ENCODE data around the gene TCF25.
"Not testable (repeated sequence)": the region's sequence is repeated elsewhere in the genome, so short reads cannot be mapped to it uniquely, and the experiment has no call there.

The TCF25 gene

DNA sequence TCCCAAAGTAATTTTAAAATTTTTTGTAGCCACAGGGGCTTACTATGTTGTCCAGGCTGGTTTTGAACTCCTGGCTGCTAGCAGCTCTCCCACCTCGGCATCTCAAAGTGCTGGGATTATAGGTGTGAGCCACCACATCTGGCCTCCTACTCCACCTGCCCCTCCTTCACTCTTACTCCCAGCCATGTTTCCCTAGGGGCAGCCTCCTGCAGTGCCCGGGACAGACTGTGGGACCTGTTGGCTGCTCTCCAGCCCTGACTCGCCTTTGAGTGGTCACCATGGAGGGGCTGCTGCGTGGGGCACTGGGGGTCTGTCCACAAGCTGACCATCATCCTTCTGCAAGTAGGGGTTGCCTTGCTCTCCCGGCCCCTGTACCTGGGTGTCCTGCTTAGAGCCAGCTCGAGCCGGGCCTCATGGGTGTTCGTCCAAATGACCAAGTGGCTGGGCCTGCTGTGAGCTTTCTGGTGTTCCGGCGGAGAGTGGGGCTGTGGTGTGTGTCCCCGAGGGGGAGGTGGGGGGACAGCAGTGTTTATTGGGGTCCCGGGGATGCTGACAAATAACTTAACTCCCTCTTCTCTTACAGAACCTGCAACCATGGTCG lies 28.6 kb upstream of the TCF25 start:
- no peak for FAIRE-seq

DNA sequence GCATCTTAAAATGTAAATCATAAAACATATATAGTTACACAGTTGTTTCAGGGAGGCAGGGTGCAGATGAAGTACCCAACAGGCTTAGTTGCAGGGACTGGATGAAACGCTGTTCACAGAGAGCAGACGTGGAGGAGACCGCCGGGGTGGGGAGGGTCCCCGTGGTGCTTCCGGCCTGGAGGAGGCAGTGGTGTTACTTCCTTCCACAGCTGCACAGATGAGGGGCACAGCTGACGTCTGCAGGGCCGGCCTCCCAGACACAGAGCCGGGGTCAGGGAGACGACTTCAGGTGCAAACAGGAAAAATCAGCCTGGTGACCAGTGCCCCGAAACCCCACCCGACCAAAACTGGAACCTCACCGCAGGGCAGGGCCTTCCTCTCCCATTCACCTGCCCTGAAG lies 28.0 kb upstream of the TCF25 start:
- no peak for FAIRE-seq

DNA sequence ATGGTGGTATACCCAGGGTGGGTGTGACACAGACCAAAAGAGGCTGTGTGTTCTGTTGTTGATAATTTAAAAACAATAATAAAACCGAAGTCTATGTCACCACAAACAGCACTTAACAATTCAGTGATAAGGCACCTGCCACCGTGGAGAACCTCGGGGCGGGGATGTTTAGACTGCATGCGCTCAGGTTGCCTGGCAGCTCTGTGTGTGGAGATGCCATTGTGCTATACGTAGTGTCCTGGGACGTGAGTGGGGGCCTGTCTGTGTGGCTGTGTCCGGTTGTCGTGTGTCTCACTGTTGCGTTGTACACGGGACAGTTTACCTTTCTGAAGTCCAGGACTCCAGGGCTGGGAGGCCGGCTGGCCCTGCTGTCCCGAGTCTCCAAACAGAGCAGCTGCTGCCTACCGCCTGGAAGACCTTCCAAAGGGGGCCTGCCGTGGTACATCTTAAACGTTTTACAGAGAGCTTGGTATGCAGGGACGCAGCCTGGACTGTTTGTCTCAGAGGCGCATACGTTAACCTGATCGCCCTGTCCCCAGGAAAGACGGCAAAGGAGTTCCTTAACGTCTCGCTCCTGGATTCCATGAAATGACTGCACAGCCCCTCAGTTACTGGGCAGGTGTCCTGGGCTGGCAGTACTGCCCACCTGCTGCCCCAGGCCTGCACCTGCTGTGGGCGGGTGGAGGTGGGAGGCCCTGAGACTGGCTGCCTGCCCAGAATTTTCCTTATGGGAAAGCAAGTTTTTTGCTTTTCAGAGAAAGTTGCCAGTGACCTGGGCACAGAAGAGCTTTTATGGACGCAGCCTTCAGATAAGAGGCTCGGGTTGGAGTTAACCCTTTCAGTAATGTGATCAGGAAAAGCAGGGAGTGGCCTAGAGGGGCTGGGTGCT lies 26.1 kb upstream of the TCF25 start:
- no peak for FAIRE-seq

DNA sequence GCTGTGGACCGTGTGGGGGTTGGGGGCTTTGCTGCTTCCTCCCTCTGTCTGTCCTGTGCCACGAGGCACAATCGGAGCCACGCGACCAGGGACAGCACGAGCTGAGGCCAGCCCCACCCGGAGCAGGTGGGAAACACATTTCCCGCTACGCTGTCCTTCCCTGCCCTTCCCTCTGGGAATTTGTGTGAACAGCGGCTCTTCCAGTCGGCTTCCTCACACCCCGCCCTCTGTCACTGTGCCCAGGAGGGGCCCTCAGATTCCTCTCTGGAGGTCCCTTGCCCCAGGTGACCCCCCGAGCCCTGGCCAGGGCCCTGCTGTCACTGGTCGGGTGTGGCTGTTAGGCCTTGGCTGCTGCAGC lies 25.5 kb upstream of the TCF25 start:
- FAIRE-seq: no peak

DNA sequence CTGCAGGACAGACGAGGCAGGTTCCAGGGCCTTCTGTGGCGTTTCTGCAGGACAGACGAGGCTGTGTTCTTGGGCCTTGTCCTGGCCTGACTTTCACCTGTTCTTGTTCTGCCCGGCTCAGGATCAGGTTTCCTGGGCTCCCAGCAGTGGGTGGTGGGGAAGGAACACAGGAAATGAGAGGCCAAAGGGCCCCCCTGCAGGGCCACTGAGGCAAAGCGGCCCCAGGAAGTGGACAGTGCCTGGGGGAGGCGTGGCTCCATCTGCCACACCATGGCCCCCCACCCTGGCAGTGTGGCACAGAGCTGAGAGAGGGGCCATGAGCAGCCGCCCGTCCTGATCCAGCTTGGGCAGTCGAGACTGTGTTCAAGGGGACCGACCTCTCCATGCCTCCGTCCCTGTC lies 24.4 kb upstream of the TCF25 start:
- FAIRE-seq: no peak

DNA sequence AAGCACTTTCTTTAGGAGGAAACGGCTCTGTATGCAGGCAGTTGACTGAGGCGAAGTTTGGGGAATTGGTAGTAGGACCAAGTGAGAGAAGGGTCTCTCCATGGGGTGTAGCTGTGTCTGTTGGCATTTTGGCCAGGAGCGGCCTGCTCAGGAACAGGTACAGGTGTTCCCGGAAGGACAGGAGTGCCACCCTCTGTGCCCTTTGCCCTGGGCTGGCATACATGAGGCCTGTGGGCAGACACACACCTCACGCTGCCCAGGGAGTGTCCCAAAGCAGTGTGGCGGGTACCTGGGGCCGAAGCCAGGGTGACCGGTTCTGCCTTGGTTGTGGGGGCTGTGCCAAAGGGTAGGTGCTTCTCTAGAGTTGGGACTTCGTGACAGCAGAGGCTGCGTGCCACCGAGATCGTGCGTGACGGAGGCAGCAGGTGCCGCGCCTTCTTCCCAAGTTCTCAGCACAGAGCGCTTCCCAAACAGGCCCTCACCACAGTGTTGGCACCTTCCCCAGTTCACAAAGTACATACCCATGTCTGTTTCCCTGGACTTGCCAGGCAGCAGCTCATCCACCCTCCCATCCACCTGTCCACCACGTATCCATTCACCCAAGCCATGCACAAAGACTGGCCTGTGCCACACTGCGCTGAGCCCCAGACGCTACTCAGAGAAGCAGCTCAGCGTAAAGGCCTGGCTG lies 19.9 kb upstream of the TCF25 start:
- no peak for FAIRE-seq

DNA sequence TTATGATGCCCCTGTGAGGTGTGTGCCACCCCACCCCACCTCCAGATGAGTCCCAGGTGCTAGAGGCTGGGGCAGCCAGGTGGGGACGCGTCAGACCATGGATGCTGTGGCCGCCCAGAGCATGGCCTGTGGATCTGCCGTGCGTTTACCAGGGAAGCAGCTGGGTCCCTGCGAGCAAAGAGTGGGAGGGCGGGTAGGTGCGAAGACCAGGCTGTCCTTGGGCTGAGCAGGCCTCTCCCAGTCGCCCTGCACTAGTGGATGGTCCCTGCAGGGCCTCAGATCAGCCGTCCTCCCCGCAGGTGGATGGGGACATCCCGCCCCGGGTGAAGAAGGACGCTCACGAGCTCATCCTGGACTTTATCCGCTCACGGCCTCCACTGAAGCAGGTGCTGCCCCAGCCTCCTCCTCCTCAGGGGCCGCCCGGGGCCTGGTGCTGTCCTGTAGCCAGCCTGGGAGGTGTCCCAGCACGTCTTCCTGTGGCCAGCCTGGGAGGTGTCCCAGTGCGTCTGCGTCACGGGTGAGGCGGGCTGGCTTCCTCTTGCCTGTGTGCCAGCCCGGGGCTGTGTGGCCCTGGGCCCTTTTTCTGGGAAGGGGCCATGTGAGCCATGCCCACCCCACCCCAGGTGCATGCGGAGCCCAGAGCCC lies 18.0 kb upstream of the TCF25 start:
- no peak for FAIRE-seq

DNA sequence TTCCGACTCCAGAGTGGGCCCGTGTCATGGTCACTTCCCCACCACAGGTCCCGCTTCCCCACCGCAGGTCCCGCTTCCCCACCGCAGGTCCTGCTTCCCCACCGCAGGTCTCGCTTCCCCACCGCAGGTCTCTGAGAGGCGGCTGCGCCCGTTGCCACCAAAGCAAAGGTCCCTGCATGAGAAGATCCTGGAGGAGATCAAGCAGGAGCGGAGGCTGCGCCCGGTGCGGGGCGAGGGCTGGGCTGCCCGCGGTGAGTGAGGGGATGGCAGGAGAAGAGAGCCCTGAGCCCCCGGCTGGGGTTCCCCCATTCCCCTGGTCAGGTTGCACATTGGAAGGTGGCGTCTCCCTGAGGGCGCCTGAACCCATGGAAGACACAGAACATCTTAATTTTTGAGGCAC lies 17.4 kb upstream of the TCF25 start:
- FAIRE-seq: no peak

DNA sequence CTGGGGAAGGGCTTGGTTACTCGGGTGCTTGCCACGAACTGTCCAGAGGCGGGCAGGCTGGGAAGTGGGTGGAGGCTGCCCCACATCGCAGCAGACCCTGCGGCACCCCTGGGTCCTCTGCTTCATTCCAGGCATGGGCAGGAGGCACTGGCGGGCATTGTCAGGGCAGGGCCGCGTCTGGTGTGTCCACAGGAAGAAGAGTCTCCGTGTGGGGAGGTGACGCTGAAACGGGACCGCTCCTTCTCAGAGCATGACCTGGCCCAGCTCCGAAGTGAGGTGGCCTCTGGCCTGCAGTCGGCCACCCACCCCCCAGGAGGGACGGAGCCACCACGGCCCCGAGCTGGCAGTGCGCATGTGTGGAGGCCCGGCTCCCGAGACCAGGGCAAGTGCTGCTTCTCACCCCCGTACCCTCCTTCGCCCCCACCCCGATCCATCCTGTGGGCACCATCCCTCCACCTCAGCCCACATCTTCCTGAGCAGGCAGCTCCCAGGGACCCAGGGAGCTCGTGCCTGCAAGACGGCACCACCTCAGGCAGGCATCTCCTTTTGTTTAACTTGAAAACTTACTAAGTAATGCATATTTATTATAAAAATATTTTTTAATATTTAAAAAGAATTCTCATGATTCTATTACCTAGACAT lies 14.3 kb upstream of the TCF25 start:
- FAIRE-seq: no peak

DNA sequence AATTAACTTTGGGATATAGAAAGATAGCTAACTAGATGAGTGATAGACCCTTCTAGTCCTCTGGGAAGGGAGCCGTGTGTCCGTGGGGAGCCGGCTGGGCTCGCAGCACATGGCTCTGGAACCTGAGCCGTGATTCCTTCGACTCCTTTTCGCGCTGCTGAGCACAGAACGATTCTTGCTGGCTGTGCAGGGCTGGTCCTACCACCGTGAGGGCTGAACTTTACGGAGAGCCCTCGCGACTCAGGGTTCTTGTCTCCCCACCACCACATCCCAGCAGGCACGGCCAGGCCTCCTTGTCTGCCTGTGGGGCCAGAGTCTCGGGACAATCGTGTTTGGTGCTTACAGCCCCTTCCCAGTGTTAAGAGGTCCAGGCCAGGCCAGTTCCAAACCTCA lies 13.8 kb upstream of the TCF25 start:
- no peak for FAIRE-seq

DNA sequence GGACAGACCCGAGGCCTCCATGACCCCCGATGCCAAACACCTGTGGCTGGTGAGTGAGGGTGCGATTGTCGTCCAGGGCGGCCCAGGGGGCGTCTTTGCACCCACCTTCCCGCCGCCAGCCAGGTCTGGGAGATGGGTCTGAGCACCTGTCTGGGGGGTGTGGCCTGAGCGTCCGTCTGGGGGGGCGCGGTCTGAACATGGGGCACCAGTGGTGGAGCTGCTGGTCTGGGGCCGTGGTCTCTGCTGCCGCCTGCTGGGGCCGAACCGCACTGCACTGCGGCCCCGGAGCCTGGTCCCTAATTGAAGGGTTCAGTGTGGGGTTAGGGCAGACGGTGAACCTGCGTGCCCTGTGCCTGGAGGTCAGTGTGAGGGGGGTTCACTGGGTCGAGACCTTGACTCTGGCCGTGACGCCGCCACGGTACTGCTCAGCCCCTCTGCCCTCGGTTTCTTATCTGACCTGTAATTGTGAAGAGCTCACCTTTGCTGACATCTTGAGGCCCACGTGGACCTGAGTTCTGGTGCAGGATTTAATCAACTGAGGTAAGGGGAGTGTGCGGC lies 12.6 kb upstream of the TCF25 start:
- no peak for FAIRE-seq

DNA sequence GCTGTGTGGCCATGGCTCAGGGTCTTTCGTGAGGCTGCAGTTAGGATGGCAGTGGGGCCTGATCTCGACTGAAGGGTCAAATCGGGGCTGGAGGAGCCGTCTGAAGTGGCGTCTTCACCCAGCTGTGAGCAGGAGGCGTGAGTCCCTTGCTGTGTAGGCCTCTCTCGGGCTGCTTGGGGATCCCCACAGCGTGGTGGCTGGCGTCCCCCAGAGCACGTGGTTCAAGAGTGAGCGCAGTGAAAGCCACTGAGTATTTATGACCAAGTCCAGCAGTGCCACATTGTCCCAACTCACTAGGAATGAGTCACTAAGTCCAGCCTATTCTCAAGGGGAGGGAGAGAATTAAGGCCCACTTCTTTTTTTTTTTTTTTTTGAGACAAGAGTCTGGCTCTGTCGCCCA lies 11.7 kb upstream of the TCF25 start:
- FAIRE-seq: no peak

DNA sequence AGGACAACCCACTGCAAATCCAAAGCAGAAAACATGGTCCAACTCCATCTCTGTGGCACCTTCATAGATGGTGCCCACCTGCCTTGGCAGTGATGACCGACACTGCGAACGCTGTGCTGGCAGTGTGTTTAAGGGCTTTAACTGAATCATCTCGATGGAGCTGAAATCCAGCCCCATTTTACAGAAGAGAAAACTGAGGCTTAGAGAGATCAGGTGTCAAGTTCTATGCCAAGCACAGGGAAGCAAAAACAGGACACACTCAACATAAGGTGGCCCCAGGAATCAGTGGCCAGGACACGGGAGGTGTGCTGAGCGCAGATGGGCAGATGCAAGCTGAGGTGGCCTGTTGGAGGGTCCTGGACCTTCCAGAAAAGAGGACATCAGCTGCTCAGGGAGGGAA lies 10.7 kb upstream of the TCF25 start:
- no peak for FAIRE-seq

DNA sequence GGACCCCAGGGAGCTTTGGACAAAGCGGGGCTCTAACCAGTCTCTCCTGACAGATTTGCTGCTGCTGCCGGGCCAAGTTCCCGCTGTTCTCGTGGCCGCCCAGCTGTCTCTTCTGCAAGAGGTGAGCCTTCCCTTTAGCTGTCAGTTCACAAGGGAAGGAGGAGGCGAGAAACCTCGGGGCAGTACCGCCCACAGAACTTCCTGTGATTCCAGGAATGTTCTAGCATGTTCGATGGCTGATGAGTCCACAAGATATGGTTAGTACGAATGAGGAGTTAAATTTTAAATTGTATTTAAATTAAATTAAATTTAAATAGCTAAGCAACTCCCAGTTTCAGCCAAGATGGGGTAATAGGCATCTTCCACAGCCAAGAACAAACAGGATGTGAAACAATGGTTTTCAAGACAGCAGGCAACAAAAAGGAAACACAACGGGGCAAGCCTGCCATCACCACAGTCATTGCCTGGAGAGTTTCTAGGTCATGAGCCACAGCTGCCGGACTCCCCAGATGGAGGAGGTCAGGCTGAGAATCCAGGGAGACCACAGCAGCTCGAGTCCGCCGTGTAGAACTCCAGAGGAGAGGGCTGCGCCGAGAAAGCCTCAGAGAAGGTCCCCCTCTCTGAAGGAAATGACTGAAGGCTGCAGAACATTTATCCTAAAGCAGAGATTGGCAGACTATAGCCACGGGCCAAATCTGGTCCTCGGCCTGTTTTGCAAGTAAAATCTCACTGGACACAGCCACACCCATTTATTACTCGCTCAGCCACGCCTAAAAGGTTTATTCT lies 9.5 kb upstream of the TCF25 start:
- no peak for FAIRE-seq

DNA sequence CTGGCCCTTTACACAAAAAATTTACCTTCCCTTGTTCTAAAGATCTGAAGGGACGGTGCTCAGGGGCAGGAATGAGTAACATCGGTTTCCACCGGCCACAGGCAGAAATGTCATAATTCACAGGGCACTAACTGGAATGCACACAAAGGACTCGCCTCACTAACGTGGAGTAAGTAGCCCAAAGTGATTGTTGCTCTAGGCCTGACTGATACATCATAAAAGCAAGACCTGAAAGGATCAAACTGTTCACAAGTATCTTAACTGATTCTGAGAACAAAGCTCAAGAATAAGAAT lies 8.9 kb upstream of the TCF25 start:
- FAIRE-seq: no peak

DNA sequence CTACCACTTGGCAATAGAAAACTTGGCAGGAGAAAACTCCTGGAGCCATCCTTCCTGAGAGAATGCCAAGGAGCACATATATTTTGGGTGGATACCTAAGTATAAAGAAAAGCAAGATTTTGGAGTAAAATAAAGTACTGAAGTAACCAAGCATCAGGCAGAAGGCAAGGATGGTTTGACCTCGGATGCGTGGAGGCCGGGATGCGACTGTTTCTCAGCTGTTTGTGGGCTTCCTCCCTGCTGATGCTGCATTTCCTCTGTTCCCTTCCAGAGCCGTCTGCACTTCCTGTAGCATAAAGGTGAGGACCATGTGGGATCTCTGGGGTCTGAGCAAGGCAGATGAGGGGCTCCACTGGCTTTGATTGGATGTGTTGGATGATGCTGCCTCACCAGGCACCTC lies 5.5 kb upstream of the TCF25 start:
- no peak for FAIRE-seq

DNA sequence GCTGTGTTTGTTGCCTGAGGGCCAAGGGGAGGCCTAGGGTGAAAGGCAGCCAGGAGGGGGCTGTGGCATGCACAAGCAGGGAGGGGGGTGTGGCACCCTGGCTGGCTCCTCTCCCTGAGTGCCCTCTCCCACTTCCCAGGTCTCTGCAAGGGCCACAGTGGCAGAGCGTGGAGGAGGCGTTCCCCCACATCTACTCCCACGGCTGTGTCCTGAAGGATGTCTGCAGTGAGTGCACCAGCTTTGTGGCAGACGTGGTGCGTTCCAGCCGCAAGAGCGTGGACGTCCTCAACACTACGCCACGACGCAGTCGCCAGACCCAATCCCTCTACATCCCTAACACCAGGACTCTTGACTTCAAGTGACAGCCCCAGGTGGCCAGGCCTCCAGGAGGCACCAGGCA lies 3.5 kb upstream of the TCF25 start:
- no peak for FAIRE-seq

DNA sequence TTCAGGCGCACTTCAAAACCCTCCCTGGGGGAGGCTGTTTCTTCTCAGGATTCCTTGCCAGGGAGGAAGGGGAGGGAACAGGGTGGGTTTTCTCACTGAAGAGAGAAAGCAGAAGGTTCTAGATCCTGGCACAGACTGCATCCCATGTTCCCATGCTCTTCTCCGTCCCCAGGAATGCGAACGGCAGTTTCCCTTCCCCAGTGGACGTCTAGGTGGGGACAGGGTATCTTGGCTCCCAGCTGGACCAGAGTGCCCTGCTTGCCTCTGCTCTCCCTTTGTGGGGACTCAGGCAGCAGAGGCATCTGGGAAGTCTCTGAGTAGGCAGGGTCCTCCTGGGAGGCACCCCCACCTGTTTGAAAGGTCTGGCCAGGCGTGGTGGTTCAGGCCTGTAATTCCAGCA lies 3.0 kb upstream of the TCF25 start:
- FAIRE-seq: no peak

DNA sequence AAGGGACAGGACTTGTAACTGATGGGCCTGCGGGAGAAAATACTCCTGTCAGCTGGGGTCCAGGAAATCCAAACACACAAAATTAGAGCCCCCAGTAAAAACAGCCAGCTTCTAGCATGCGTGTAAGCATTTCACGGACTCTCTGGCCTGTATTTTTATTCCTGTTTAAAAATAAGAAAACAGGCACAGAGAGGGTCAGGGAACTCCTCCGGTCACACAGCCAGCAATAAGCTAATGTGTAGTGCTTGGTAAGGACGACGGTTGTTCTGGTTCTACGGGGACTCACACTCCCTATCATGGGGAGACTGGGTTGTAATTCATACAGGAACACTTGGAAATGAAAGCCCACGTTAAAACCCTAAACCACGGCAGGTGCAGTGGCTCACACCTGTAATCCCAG lies 1.5 kb upstream of the TCF25 start:
- no peak for FAIRE-seq

DNA sequence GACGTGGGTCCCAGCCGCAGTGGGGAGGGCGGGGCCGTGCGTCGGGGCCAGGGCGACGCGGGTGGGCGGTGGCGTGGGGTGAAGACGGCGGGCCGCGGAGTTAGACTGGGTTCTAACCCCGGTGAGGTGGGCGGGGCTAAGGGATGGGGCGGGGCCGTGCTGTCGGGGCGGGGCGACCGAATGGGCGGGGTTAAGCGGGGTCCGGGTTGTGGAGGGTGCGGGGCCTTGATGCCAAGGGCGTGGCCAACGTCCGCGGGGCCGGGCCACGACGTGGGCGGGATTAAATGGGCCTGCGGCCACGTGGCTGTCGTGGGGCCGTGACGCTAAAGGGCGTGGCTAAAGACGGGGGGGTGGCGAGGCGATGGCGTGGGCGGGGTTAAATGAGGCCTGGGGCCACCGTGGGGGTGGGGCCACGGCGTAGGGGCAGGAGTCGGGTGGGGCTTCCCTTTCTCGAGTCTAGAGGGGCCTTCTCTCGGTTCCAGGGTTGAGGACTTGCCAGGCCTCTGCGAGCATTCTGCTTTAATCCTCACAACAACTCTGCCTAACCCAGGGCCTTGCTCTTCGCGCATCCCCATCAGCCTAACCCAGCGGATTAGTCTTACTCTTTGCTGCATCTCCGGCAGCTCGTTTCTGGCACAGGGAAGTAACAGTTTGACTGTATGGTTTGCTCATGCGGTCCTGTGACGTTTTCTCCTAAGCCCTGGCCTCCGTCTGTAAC lies 739 bp downstream of the TCF25 start:
- no peak for FAIRE-seq

DNA sequence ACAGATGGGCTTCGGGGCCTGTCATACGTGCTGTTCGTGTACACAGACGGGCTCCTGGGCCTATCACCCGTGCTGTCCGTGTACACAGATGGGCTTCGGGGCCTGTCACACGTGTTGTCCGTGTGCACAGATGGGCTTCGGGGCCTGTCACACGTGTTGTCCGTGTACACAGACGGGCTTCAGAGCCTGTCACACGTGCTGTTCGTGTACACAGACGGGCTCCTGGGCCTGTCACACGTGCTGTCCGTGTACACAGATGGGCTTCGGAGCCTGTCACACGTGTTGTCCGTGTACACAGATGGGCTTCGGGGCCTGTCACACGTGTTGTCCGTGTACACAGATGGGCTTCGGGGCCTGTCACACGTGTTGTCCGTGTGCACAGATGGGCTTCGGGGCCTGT lies 5.7 kb downstream of the TCF25 start:
- FAIRE-seq: not testable (repeated sequence)
